Measurements from ENCODE around the gene UGT1A7.

GRCh38 chr2:233764264-233764663, 82.6 kb downstream of the UGT1A7 start:
- TF ChIP-seq CTCF (IDR thresholded peaks at IDR 0.05) (no peak), ZFX (IDR thresholded peaks at IDR 0.05; ENCODE audit: borderline replicate concordance) (no peak)

All from 22Rv1 (cell line).